HG02798 (cell line): ENCODE results near the gene ST6GALNAC6.
"Not testable (repeated sequence)": the region's sequence is repeated elsewhere in the genome, so short reads cannot be mapped to it uniquely, and the experiment has no call there.

Source experiments
- ATAC-seq: cut with Tn5 transposase; IDR thresholded peaks from one replicate; pipeline ENCODE4 v1.9.1; 2021; ENCODE audit warnings: mild to moderate bottlenecking; ENCODE audit not compliant: unreplicated experiment, poor library complexity

Gene ST6GALNAC6

DNA sequence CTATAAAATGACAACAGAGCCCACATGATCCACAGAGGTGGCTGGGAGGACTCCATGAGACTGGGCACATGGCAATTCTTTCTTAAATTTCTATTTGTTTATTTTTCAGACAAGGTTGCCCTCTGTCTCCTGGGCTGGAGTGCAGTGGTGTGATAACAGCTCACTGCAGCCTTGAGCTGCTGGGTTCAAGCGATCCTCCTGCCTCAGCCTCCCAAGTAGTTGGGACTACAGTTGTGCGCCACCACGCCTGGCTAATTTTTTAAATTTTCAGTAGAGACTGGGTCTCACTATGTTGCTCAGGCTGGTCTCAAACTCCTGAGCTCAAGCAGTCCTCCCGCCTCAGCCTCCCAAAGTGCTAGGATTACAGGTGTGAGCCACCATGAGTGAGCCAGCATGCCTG is 53.8 kb downstream of the ST6GALNAC6 start:
- ATAC-seq, result not testable (repeated sequence)

- ATAC-seq, result no peak
Observed at GRCh38 chr9:127844821-127845359, 54.5 kb downstream of the ST6GALNAC6 start.

- no peak for ATAC-seq
Observed at GRCh38 chr9:127841087-127841835, 58.1 kb downstream of the ST6GALNAC6 start.

GRCh38 chr9:127838375-127839078 is 60.9 kb downstream of the ST6GALNAC6 start:
- no peak for ATAC-seq

GRCh38 chr9:127837346-127837745 is 62.1 kb downstream of the ST6GALNAC6 start:
- ATAC-seq, result no peak

- ATAC-seq, result not testable (repeated sequence)
Observed at GRCh38 chr9:127836561-127836960, 62.8 kb downstream of the ST6GALNAC6 start.

GRCh38 chr9:127835991-127836516 is 63.3 kb downstream of the ST6GALNAC6 start:
- ATAC-seq, result no peak
